H9 (cell line): ENCODE data around the gene TSPAN9. TPM values are rescaled to one million over a fixed set of nuclear protein-coding genes. Genes with fewer than 3 reads are reported as not detected.

Experiments
- DNase-seq: peaks from one replicate; pipeline ENCODE4 v3.0.0-alpha.2; 2017
- H2AFZ ChIP-seq: one replicate; pipeline ENCODE4 v1.6.1; 2013; ENCODE audit warnings: mild to moderate bottlenecking, low read length, control low read depth, moderate library complexity
- H2AK5ac ChIP-seq: 2 replicates; pipeline ENCODE4 v1.6.1; 2013; ENCODE audit warnings: low read length, control low read depth, mixed read lengths; ENCODE audit not compliant: insufficient read length
- H2BK120ac ChIP-seq: one replicate; pipeline ENCODE4 v1.6.1; 2013; ENCODE audit warnings: low read depth, mild to moderate bottlenecking, low read length, control low read depth, inconsistent platforms; ENCODE audit not compliant: poor library complexity, severe bottlenecking
- H2BK12ac ChIP-seq: 2 replicates; pipeline ENCODE4 v1.6.1; 2013; ENCODE audit warnings: low read length, control low read depth, mixed read lengths, low read depth; ENCODE audit not compliant: insufficient read length
- H2BK15ac ChIP-seq: 2 replicates; pipeline ENCODE4 v1.6.1; 2013; ENCODE audit warnings: low read depth, low read length, control low read depth
- H2BK20ac ChIP-seq: one replicate; pipeline ENCODE4 v1.6.1; 2013; ENCODE audit warnings: low read depth, mild to moderate bottlenecking, low read length, control low read depth, inconsistent platforms; ENCODE audit not compliant: poor library complexity, severe bottlenecking
- H2BK5ac ChIP-seq: 2 replicates; pipeline ENCODE4 v1.6.1; 2013; ENCODE audit warnings: low read length, control low read depth, mixed read lengths; ENCODE audit not compliant: insufficient read length
- H3K14ac ChIP-seq: 2 replicates; pipeline ENCODE4 v1.6.1; 2013; ENCODE audit warnings: low read length, control low read depth; ENCODE audit not compliant: insufficient read depth
- H3K18ac ChIP-seq: 2 replicates; pipeline ENCODE4 v1.6.1; 2013; ENCODE audit warnings: low read depth, mild to moderate bottlenecking, mixed read lengths, low read length, control low read depth; ENCODE audit not compliant: insufficient read length
- H3K23ac ChIP-seq: 2 replicates; pipeline ENCODE4 v1.6.1; 2013; ENCODE audit warnings: low read length, control low read depth, mixed read lengths, low read depth; ENCODE audit not compliant: insufficient read length
- H3K23me2 ChIP-seq: 2 replicates; pipeline ENCODE4 v1.6.1; 2013; ENCODE audit warnings: low read depth, mild to moderate bottlenecking, mixed read lengths, low read length, control low read depth; ENCODE audit not compliant: insufficient read length, poor library complexity, severe bottlenecking
- H3K27ac ChIP-seq: 2 replicates; pipeline ENCODE4 v1.5.1; 2013; ENCODE audit warnings: low read length, control low read depth, mixed read lengths, low read depth; ENCODE audit not compliant: insufficient read length
- H3K27me3 ChIP-seq: 2 replicates; pipeline ENCODE4 v1.6.1; 2013; ENCODE audit warnings: low read length, control low read depth, inconsistent platforms; ENCODE audit not compliant: insufficient read depth
- H3K4ac ChIP-seq: 2 replicates; pipeline ENCODE4 v1.6.1; 2013; ENCODE audit warnings: low read depth, mild to moderate bottlenecking, control low read depth, inconsistent platforms, low read length, moderate library complexity
- H3K4me1 ChIP-seq: 2 replicates; pipeline ENCODE4 v1.6.1; 2013; ENCODE audit warnings: low read length, control low read depth, inconsistent platforms; ENCODE audit not compliant: insufficient read depth
- H3K4me2 ChIP-seq: 2 replicates; pipeline ENCODE4 v1.6.1; 2013; ENCODE audit warnings: low read length, control low read depth, mixed read lengths; ENCODE audit not compliant: insufficient read length, insufficient read depth
- H3K56ac ChIP-seq: 2 replicates; pipeline ENCODE4 v1.6.1; 2013; ENCODE audit warnings: low read depth, mild to moderate bottlenecking, mixed read lengths, low read length, control low read depth; ENCODE audit not compliant: insufficient read length
- H3K79me1 ChIP-seq: 2 replicates; pipeline ENCODE4 v1.6.1; 2013; ENCODE audit warnings: low read depth, mild to moderate bottlenecking, moderate library complexity, low read length, control low read depth, inconsistent platforms; ENCODE audit not compliant: insufficient read depth, poor library complexity, severe bottlenecking
- H3K79me2 ChIP-seq: 2 replicates; pipeline ENCODE4 v1.6.1; 2013; ENCODE audit warnings: low read length, control low read depth, inconsistent platforms; ENCODE audit not compliant: insufficient read depth
- H3K9ac ChIP-seq: 2 replicates; pipeline ENCODE4 v1.6.1; 2013; ENCODE audit warnings: low read length, control low read depth, mixed read lengths; ENCODE audit not compliant: insufficient read length; ENCODE audit errors: extremely low read depth
- H3K9me3 ChIP-seq: one replicate; pipeline ENCODE4 v1.6.1; 2013; ENCODE audit warnings: low read depth, low read length, inconsistent platforms; ENCODE audit not compliant: control insufficient read depth
- H3T11ph ChIP-seq: one replicate; pipeline ENCODE4 v1.6.1; 2013; ENCODE audit warnings: mild to moderate bottlenecking, low read length, control low read depth, inconsistent platforms
- H4K20me1 ChIP-seq: one replicate; pipeline ENCODE4 v1.6.1; 2013; ENCODE audit not compliant: control insufficient read depth, insufficient read length, insufficient read depth
- H4K5ac ChIP-seq: 2 replicates; pipeline ENCODE4 v1.6.1; 2013; ENCODE audit warnings: low read depth, mild to moderate bottlenecking, mixed read lengths, low read length, control low read depth; ENCODE audit not compliant: insufficient read length
- H4K8ac ChIP-seq: replicated peaks from 2 replicates; pipeline ENCODE4 v1.6.1; 2013; ENCODE audit warnings: low read length, control low read depth, mixed read lengths, low read depth; ENCODE audit not compliant: insufficient read length
- H4K91ac ChIP-seq: 2 replicates; pipeline ENCODE4 v1.6.1; 2013; ENCODE audit warnings: low read depth, mild to moderate bottlenecking, moderate library complexity, mixed read lengths, low read length, control low read depth; ENCODE audit not compliant: insufficient read length
- H3K27ac Mint-ChIP-seq, 3 experiments: 2 replicates in 2 of 3; 3 replicates in 1 of 3; pipeline ENCODE4 v1.8.0; 2020 to 2021; ENCODE audit warnings: mixed read lengths in 3 of 3, mild to moderate bottlenecking in 1 of 3, moderate library complexity in 1 of 3
- H3K27me3 Mint-ChIP-seq: 2 replicates; pipeline ENCODE4 v1.8.0; 2021; ENCODE audit warnings: low read depth, mild to moderate bottlenecking, moderate library complexity, mixed read lengths
- H3K36me3 Mint-ChIP-seq, 3 experiments: 2 replicates in 2 of 3; 3 replicates in 1 of 3; pipeline ENCODE4 v1.8.0; 2020 to 2021; ENCODE audit warnings: low read depth in 3 of 3, mixed read lengths in 3 of 3; ENCODE audit not compliant: insufficient read depth in 1 of 3
- H3K4me1 Mint-ChIP-seq, 2 experiments: 2 replicates each; pipeline ENCODE4 v1.8.0; 2020; ENCODE audit warnings: mixed read lengths in 2 of 2
- H3K4me3 Mint-ChIP-seq, 2 experiments: 2 replicates in 1 of 2; 3 replicates in 1 of 2; pipeline ENCODE4 v1.8.0; 2020 to 2021; ENCODE audit warnings: mild to moderate bottlenecking in 2 of 2, mixed read lengths in 2 of 2, moderate library complexity in 1 of 2
- H3K9me3 Mint-ChIP-seq, 2 experiments: 2 replicates in 1 of 2; 3 replicates in 1 of 2; pipeline ENCODE4 v1.8.0; 2020; ENCODE audit warnings: mild to moderate bottlenecking in 2 of 2, mixed read lengths in 2 of 2, moderate library complexity in 1 of 2
- WGBS: extraction: QIAGEN DNeasy Blood & Tissue Kit; methylation state at CpG from one replicate; pipeline ENCODE4 v1.1.7; 2013; ENCODE audit warnings: missing lambda C conversion rate, low lambda C conversion rate, mixed read lengths; ENCODE audit not compliant: insufficient read length; ENCODE audit errors: extremely low coverage; 5-methylcytosine and 5-hydroxymethylcytosine counted together
- total RNA-seq: library from RNA; stranded (reverse); gene quantifications from 2 replicates; pipeline ENCODE4 v1.2.1, GENCODE V29; 2021
- TF ChIP-seq, protein P1 (sequence below): fragments of 200-600 bp; sonication (generic); conservative IDR thresholded peaks from 3 replicates; pipeline ENCODE4 v1.8.0; 2021; ENCODE audit warnings: antibody characterized with exemption, mild to moderate bottlenecking

Gene TSPAN9
- total RNA-seq, 1 experiment from 2014 or later: 19.0 TPM

DNA sequence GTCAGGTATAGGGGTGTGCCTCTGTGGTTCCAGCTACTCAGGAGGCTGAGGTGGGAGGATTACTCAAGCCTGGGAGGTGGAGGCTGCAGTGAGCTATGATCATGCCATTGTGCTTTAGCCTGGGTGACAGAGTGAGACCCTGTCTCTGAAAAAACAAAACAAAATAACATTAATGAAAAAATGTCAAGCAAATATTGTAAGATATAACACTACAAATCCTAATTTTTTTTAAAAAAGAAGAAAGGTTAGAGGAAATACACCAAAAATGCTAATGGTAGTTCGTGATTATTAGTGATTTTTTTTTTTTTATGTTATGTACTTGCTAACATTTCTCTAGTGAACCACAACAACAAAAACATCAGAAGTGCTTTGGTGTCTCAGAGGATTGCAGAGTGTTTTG is 47.7 kb downstream of the TSPAN9 start:
- H2BK15ac ChIP-seq: no peak overlapping the region
- no peaks in the 10 kb centered on the region for H3K27me3 ChIP-seq
- H3K4me1 Mint-ChIP-seq: peaks cover 8 to 9% of the 10 kb centered on the region in 2 experiments; a peak in 3 of 4 replicates
- TF ChIP-seq, protein P1, sequence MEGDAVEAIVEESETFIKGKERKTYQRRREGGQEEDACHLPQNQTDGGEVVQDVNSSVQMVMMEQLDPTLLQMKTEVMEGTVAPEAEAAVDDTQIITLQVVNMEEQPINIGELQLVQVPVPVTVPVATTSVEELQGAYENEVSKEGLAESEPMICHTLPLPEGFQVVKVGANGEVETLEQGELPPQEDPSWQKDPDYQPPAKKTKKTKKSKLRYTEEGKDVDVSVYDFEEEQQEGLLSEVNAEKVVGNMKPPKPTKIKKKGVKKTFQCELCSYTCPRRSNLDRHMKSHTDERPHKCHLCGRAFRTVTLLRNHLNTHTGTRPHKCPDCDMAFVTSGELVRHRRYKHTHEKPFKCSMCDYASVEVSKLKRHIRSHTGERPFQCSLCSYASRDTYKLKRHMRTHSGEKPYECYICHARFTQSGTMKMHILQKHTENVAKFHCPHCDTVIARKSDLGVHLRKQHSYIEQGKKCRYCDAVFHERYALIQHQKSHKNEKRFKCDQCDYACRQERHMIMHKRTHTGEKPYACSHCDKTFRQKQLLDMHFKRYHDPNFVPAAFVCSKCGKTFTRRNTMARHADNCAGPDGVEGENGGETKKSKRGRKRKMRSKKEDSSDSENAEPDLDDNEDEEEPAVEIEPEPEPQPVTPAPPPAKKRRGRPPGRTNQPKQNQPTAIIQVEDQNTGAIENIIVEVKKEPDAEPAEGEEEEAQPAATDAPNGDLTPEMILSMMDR: no peak
- H4K91ac ChIP-seq: no peak overlapping the region
- H3K4me1 ChIP-seq: no peaks in the 10 kb centered on the region
- WGBS: no CpG with 5 or more reads among the region's 1 CpG
- no peaks in the 10 kb centered on the region for H3K23me2 ChIP-seq
- H2AK5ac ChIP-seq: no peak overlapping the region
- no peak overlapping the region for H3K23ac ChIP-seq
- H3K14ac ChIP-seq: no peak overlapping the region
- H2BK120ac ChIP-seq: no peak overlapping the region
- peaks cover 0 to 6% (median 0%) of the 10 kb centered on the region in 3 experiments; a peak in 3 of 7 replicates for H3K36me3 Mint-ChIP-seq
- no peaks in the 10 kb centered on the region for H3K79me2 ChIP-seq
- no peak overlapping the region for H2AFZ ChIP-seq
- H3T11ph ChIP-seq: no peak overlapping the region
- H3K27ac ChIP-seq: no peak overlapping the region
- H4K5ac ChIP-seq: no peak overlapping the region
- no peak overlapping the region for H4K8ac ChIP-seq
- no peak overlapping the region for H2BK5ac ChIP-seq
- H3K27ac Mint-ChIP-seq: no peak overlapping the region
- H3K18ac ChIP-seq: no peak overlapping the region
- no peak overlapping the region for H3K9ac ChIP-seq
- no peaks in the 10 kb centered on the region for H4K20me1 ChIP-seq
- no peaks in the 10 kb centered on the region for H3K27me3 Mint-ChIP-seq
- H3K4ac ChIP-seq: no peak overlapping the region
- no peak for DNase-seq
- H3K4me3 Mint-ChIP-seq: no peak overlapping the region
- H3K9me3 ChIP-seq: no peaks in the 10 kb centered on the region
- H3K79me1 ChIP-seq: no peaks in the 10 kb centered on the region
- H3K9me3 Mint-ChIP-seq: no peaks in the 10 kb centered on the region; a peak in 1 of 5 replicates
- H2BK20ac ChIP-seq: no peak overlapping the region
- no peak overlapping the region for H3K4me2 ChIP-seq
- H2BK12ac ChIP-seq: no peak overlapping the region
- no peak overlapping the region for H3K56ac ChIP-seq
